SK-N-MC (cell line): ENCODE measurements around the gene BRINP1.

Source experiments
- DNase-seq: peaks from one replicate; pipeline ENCODE4 v3.0.0-alpha.2; 2011; ENCODE audit warnings: low read depth, low spot score
- H3K27ac ChIP-seq: fragments of 200-600 bp; sonication (generic); 2 replicates; pipeline ENCODE4 v1.5.1; 2016; ENCODE audit warnings: mixed run types
- H3K36me3 ChIP-seq: fragments of 200-600 bp; sonication (generic); 2 replicates; pipeline ENCODE4 v1.6.1; 2017; ENCODE audit warnings: antibody characterized with exemption, low read length, mixed read lengths; ENCODE audit not compliant: insufficient read depth
- H3K4me3 ChIP-seq: fragments of 200-600 bp; sonication (generic); 2 replicates; pipeline ENCODE4 v1.5.1; 2016
- H3K9ac ChIP-seq: fragments of 200-600 bp; sonication (generic); 2 replicates; pipeline ENCODE4 v1.8.0; 2017; ENCODE audit warnings: mixed run types, mixed read lengths; ENCODE audit not compliant: insufficient read length
- H3K9me3 ChIP-seq: fragments of 200-600 bp; sonication (generic); 2 replicates; pipeline ENCODE4 v1.6.1; 2017; ENCODE audit warnings: low read depth, mild to moderate bottlenecking, antibody characterized with exemption, low read length, moderate library complexity, mixed read lengths
- EZH2 ChIP-seq: fragments of 200-600 bp; sonication (generic); IDR thresholded peaks from one replicate; pipeline ENCODE4 v1.6.1; 2017; ENCODE audit warnings: antibody characterized with exemption
- FOXP2 ChIP-seq: optimal IDR thresholded peaks from 2 replicates; pipeline ENCODE3; 2011; ENCODE audit warnings: mild to moderate bottlenecking, moderate library complexity; ENCODE audit not compliant: insufficient read depth; ENCODE audit errors: extremely low read length, control extremely low read depth
- POLR2AphosphoS5 ChIP-seq: IDR thresholded peaks from 2 replicates; pipeline ENCODE4 v1.6.1; 2012; ENCODE audit warnings: mild to moderate bottlenecking, low read depth, low read length, borderline replicate concordance

The BRINP1 gene

DNA sequence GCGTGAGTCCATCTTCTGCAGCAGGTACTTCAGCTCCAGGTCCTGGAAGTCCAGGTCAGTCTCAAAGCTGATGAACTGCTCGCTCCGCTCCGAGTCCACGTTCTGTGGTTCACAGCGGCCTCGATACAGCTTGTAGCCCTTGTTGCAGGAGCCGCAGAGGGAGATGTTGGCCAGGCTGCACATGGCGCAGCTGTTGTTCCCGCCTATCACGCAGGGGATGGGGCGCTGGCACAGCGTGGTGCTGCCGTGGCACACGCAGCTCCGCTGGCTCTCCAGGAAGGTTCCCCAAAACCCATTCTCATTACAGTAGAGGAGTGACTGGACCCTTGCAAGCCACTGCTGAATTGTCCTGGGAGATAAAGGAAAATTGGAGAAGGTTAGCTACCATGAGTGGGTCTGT, 201.4 kb downstream of the BRINP1 start:
- Histone ChIP-seq H3K9me3 (no peaks in the 10 kb centered on the region), H3K36me3 (no peaks in the 10 kb centered on the region; the same call in 1 of the 2 replicates), H3K9ac (no peak overlapping the region), H3K4me3 (no peak overlapping the region), H3K27ac (no peak overlapping the region)
- no peak for DNase-seq
- TF ChIP-seq POLR2AphosphoS5 (no peak), EZH2 (no peak), FOXP2 (no peak)

DNA sequence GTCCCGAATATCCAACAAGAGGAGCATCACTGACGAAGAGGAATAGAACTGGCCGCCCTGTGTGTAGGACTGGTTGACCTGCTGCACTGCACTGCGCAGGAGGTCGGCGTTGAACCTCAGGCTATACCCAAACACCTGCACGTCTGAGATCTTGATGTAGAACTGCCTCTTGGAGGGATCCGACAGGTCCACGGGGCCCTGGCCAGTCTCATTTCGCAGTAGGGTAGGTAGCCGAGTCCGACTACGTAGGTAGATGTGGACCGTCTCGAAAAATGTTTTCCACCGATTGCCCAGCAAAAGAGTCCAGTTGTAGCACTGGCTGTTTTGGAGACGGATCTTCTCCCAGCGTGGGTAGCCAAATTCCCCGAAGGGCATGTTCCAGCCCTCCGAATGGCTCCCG, 202.0 kb downstream of the BRINP1 start:
- Histone ChIP-seq H3K27ac (no peak overlapping the region), H3K9ac (no peak overlapping the region), H3K9me3 (no peaks in the 10 kb centered on the region), H3K36me3 (no peaks in the 10 kb centered on the region; the same call in 1 of the 2 replicates), H3K4me3 (no peak overlapping the region)
- DNase-seq: no peak
- TF ChIP-seq FOXP2: no peak
- no peak for TF ChIP-seq EZH2
- no peak for TF ChIP-seq POLR2AphosphoS5

DNA sequence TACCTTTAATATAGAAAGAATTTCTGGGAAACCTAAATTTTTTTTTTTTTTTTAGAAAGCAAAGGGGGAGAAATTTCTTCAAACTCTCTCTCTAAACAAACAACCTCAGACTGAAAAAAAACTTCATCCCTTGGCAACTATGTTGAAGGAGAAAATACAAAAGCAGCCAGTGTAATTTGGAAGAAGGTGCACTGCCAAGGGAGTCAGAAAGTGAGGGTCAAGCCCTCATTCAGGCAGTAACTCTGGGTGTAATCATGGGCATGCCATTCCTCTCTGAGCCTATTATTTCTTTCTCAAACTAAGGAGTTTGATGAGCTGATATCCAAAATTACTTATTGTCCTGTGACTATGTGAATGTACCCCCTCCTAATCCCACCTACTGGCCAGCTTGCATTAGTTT, 203.1 kb downstream of the BRINP1 start:
- Histone ChIP-seq H3K4me3 (no peak overlapping the region), H3K36me3 (no peaks in the 10 kb centered on the region; the same call in 1 of the 2 replicates), H3K9ac (no peak overlapping the region), H3K9me3 (no peaks in the 10 kb centered on the region), H3K27ac (no peak overlapping the region)
- DNase-seq: no peak
- no peak for TF ChIP-seq EZH2
- TF ChIP-seq FOXP2: no peak
- TF ChIP-seq POLR2AphosphoS5: no peak

DNA sequence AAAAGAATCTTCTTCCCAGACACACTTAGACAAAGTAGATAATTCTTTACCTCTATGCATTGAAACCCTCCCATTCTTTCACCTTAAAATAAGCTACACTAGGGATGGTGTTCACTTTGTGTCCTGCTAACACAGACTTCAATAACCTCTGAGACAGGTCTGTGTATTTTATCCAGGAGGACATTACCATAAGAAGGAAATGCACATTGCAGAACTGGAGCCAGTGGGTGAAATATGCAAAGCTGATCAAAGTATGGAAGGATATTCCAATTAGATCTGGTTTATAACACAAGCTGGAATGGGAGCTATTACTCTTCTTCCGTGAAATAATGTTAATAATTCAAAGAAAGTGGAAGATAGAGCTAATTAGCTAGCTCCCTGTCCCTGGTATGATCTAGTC, 204.1 kb downstream of the BRINP1 start:
- TF ChIP-seq POLR2AphosphoS5 (no peak), EZH2 (no peak), FOXP2 (no peak)
- no peak for DNase-seq
- Histone ChIP-seq H3K9me3 (no peaks in the 10 kb centered on the region), H3K36me3 (no peaks in the 10 kb centered on the region; the same call in 1 of the 2 replicates), H3K27ac (no peak overlapping the region), H3K9ac (no peak overlapping the region), H3K4me3 (no peak overlapping the region)

DNA sequence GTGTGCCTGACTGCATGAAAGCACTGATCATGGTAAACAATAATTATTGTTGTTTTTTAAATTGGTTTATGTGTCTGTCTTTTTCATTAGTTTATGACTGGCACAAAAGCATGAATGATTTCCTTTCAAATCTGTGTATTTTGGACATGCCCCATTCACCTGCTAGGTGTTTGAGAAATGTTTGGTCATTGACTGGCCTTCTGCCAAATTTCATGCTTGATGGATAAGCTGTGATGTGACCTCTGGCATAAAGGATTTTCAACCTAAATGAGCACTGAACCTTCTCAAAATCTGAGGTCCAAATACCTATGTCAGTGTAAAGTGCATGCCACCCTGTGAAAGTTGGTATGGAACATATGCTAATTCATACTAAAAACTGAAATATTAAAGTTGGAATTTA, 204.5 kb downstream of the BRINP1 start:
- Histone ChIP-seq H3K4me3 (no peak overlapping the region), H3K27ac (no peak overlapping the region), H3K36me3 (no peaks in the 10 kb centered on the region; the same call in 1 of the 2 replicates), H3K9ac (no peak overlapping the region), H3K9me3 (no peaks in the 10 kb centered on the region)
- TF ChIP-seq POLR2AphosphoS5 (no peak), EZH2 (no peak), FOXP2 (no peak)
- DNase-seq: no peak

DNA sequence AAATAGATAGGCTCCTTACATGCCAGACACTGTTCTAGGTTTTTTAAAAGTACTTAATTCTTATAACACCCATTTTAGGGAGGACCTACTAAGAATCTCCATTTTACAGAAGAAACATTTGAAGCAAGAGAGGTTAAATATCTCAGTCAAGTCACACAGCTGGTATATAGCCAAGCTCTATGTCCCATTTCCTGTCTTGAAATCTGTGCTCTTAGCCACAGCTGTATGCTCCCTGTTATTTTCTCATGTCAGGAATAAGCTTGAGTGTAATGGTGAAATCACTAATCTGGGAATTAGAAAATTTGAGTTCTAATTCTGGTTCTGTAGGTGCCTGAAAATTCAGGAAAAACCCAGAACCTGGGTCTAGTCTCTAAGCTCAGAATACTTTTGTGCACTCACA, 208.7 kb downstream of the BRINP1 start:
- Histone ChIP-seq H3K4me3 (no peak overlapping the region), H3K36me3 (no peaks in the 10 kb centered on the region), H3K27ac (no peak overlapping the region), H3K9ac (no peak overlapping the region), H3K9me3 (no peaks in the 10 kb centered on the region)
- no peak for DNase-seq
- TF ChIP-seq FOXP2: no peak
- TF ChIP-seq POLR2AphosphoS5: no peak
- TF ChIP-seq EZH2: no peak

DNA sequence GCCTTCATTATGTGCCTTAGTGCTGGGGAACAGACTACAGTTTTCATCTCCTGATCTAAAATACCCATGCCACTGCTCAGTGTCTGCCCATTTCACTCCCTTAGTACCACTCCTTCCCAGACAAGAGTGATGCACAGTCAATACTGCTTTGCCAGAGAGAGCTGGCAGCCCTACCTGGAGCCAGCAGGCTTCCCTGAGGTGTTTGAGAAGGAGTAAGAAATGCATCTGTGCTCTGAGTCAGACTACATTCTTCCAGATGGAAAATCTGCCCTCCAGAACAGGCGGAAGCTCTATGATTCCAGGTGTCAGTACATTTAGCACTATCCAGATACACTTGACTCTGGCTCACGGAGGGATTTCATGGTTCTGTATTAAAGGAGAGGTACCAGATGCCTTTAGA, 209.8 kb downstream of the BRINP1 start:
- Histone ChIP-seq H3K27ac (no peak overlapping the region), H3K36me3 (no peaks in the 10 kb centered on the region), H3K9me3 (no peaks in the 10 kb centered on the region), H3K9ac (no peak overlapping the region), H3K4me3 (no peak overlapping the region)
- no peak for DNase-seq
- TF ChIP-seq FOXP2: no peak
- no peak for TF ChIP-seq POLR2AphosphoS5
- no peak for TF ChIP-seq EZH2

DNA sequence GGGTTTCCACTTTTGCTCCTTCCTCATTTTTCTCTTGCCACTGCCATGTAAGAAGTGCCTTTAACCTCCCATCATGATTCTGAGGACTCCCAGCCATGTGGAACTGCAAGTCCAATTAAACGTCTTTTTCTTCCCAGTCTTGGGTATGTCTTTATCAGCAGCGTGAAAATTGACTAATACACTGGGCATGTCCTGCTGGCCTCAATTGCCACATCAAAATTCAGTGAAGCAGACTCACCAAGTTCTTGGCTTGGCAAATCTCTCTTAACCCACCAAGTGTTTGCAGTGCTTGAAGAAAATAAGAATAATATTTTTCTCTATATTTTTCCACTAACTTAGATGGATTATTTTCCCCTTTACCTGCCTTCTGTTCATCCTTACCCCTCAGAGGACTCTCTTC, 212.0 kb downstream of the BRINP1 start:
- TF ChIP-seq POLR2AphosphoS5 (no peak), EZH2 (no peak), FOXP2 (no peak)

DNA sequence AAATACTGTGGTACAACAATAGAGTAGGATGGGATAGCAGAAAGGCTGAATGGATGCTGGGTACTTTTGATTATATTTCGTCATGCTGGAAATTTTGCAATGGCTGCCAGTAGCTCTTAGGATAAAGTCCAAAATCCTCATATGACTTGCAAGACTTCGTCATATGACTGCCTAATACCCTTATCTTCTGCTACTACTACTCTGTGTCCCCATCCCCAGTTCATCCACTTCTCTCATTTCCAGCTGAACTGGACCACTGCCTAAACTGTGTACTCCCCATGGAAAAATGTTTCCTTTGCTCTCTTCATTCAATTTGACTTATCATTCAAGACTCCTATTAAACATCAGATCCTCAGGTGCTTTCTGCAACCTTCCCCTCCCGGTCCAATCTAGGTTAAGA, 212.9 kb downstream of the BRINP1 start:
- Histone ChIP-seq H3K9ac (no peak overlapping the region), H3K27ac (no peak overlapping the region), H3K4me3 (no peak overlapping the region), H3K36me3 (no peaks in the 10 kb centered on the region), H3K9me3 (no peaks in the 10 kb centered on the region)
- TF ChIP-seq EZH2 (no peak), POLR2AphosphoS5 (no peak), FOXP2 (no peak)
- DNase-seq: no peak

More for the DNA sequence above, 212.0 kb downstream of the BRINP1 start:
- DNase-seq: no peak
- no peak overlapping the region for H3K9ac ChIP-seq
- H3K4me3 ChIP-seq: no peak overlapping the region
- H3K9me3 ChIP-seq: no peaks in the 10 kb centered on the region
- H3K36me3 ChIP-seq: no peaks in the 10 kb centered on the region
- H3K27ac ChIP-seq: no peak overlapping the region
